SK-N-SH treated with all-trans-retinoic acid at 6 μM for 48 hours (cell line): ENCODE measurements around the gene COBLL1.

ENCODE experiments used
- ATAC-seq: fragments of 200-7000 bp; cut with Tn5 transposase; 3 replicates; pipeline ENCODE4 v1.9.1; 2020; ENCODE audit warnings: mild to moderate bottlenecking, moderate library complexity
- ARNTL ChIP-seq: fragments of 450-650 bp; formaldehyde crosslinking; IDR thresholded peaks from 2 replicates; pipeline ENCODE4 v1.5.0; 2020; ENCODE audit warnings: low read depth, mild to moderate bottlenecking, moderate library complexity, borderline replicate concordance
- BACH2 ChIP-seq: fragments of 250-450 bp; sonication (Bioruptor Pico); IDR thresholded peaks from 2 replicates; pipeline ENCODE4 v1.9.0; 2021; ENCODE audit warnings: mild to moderate bottlenecking, borderline replicate concordance
- CSDC2 ChIP-seq: fragments of 250-450 bp; sonication (Bioruptor Pico); IDR thresholded peaks from 2 replicates; pipeline ENCODE4 v1.5.0; 2020; ENCODE audit warnings: mild to moderate bottlenecking, moderate library complexity
- ESRRG ChIP-seq: fragments of 250-450 bp; sonication (Bioruptor Pico); IDR thresholded peaks from 2 replicates; pipeline ENCODE4 v1.6.1; 2021; ENCODE audit warnings: mild to moderate bottlenecking
- GLIS3 ChIP-seq: fragments of 250-450 bp; sonication (Bioruptor Pico); IDR thresholded peaks from 2 replicates; pipeline ENCODE4 v1.5.0; 2020; ENCODE audit warnings: mild to moderate bottlenecking, moderate library complexity
- ISL1 ChIP-seq: fragments of 250-450 bp; sonication (Bioruptor Pico); IDR thresholded peaks from 2 replicates; pipeline ENCODE4 v2.1.2; 2022; ENCODE audit warnings: mild to moderate bottlenecking, moderate library complexity
- OSR1 ChIP-seq: fragments of 250-450 bp; sonication (Bioruptor Pico); IDR thresholded peaks from 2 replicates; pipeline ENCODE4 v1.8.0; 2022; ENCODE audit warnings: moderate library complexity, mild to moderate bottlenecking, inconsistent platforms
- POU6F1 ChIP-seq: fragments of 250-450 bp; sonication (Bioruptor Pico); IDR thresholded peaks from 2 replicates; pipeline ENCODE4 v1.8.0; 2021; ENCODE audit warnings: low read depth, mild to moderate bottlenecking, moderate library complexity, borderline replicate concordance
- PPARA ChIP-seq: fragments of 250-450 bp; sonication (Bioruptor Pico); IDR thresholded peaks from 2 replicates; pipeline ENCODE4 v1.5.0; 2020; ENCODE audit warnings: mild to moderate bottlenecking, borderline replicate concordance
- RARB ChIP-seq: fragments of 250-450 bp; sonication (Bioruptor Pico); IDR thresholded peaks from 2 replicates; pipeline ENCODE4 v1.8.0; 2021; ENCODE audit warnings: mild to moderate bottlenecking, moderate library complexity
- SNAI2 ChIP-seq: fragments of 250-450 bp; sonication (Bioruptor Pico); IDR thresholded peaks from 2 replicates; pipeline ENCODE4 v1.5.0; 2020; ENCODE audit warnings: mild to moderate bottlenecking, moderate library complexity
- TCF4 ChIP-seq: fragments of 250-450 bp; sonication (Bioruptor Pico); IDR thresholded peaks from 2 replicates; pipeline ENCODE4 v1.8.0; 2021; ENCODE audit warnings: mild to moderate bottlenecking, moderate library complexity, borderline replicate concordance
- TOX ChIP-seq: fragments of 250-450 bp; sonication (Bioruptor Pico); IDR thresholded peaks from 2 replicates; pipeline ENCODE4 v1.8.0; 2021; ENCODE audit warnings: mild to moderate bottlenecking, moderate library complexity, borderline replicate concordance
- ZC3H10 ChIP-seq: fragments of 250-450 bp; sonication (Bioruptor Pico); IDR thresholded peaks from 2 replicates; pipeline ENCODE4 v1.5.1; 2021; ENCODE audit warnings: mild to moderate bottlenecking, moderate library complexity
- ZFP3 ChIP-seq: fragments of 250-450 bp; sonication (Bioruptor Pico); IDR thresholded peaks from 2 replicates; pipeline ENCODE4 v1.5.0; 2020; ENCODE audit warnings: mild to moderate bottlenecking, moderate library complexity
- ZFP30 ChIP-seq: fragments of 450-650 bp; formaldehyde crosslinking; IDR thresholded peaks from 2 replicates; pipeline ENCODE4 v1.5.0; 2022; ENCODE audit warnings: mild to moderate bottlenecking, moderate library complexity
- ZNF565 ChIP-seq: fragments of 450-650 bp; formaldehyde crosslinking; conservative IDR thresholded peaks from 2 replicates; pipeline ENCODE4 v1.5.0; 2020; ENCODE audit warnings: low read depth, mild to moderate bottlenecking, moderate library complexity
- ZNF70 ChIP-seq: fragments of 450-650 bp; formaldehyde crosslinking; IDR thresholded peaks from 2 replicates; pipeline ENCODE4 v1.5.0; 2020; ENCODE audit warnings: mild to moderate bottlenecking, moderate library complexity
- ZNF8 ChIP-seq: fragments of 450-650 bp; formaldehyde crosslinking; IDR thresholded peaks from 2 replicates; pipeline ENCODE4 v1.5.0; 2020; ENCODE audit warnings: mild to moderate bottlenecking, moderate library complexity
- TF ChIP-seq, protein P1 (sequence below): fragments of 250-450 bp; sonication (Bioruptor Pico); IDR thresholded peaks from 2 replicates; pipeline ENCODE4 v1.5.1; 2021; ENCODE audit warnings: mild to moderate bottlenecking, moderate library complexity
- TF ChIP-seq, protein P2 (sequence below): fragments of 250-450 bp; sonication (Bioruptor Pico); IDR thresholded peaks from 2 replicates; pipeline ENCODE4 v1.8.0; 2020; ENCODE audit warnings: mild to moderate bottlenecking, moderate library complexity, borderline replicate concordance

Gene COBLL1

GRCh38 chr2:164811819-164812218, 29.8 kb downstream of the COBLL1 start:
- no peak for ATAC-seq
- TF ChIP-seq ZNF565 (CRISPR knock-in tag): no peak
- no peak for TF ChIP-seq ZFP3 (CRISPR knock-in tag)
- TF ChIP-seq ZFP30: no peak
- no peak for TF ChIP-seq RARB (CRISPR knock-in tag)
- TF ChIP-seq SNAI2 (CRISPR knock-in tag): no peak
- TF ChIP-seq ZNF70 (CRISPR knock-in tag): no peak
- no peak for TF ChIP-seq ZC3H10 (CRISPR knock-in tag)
- TF ChIP-seq, all 23 proteins: peak for 0

DNA sequence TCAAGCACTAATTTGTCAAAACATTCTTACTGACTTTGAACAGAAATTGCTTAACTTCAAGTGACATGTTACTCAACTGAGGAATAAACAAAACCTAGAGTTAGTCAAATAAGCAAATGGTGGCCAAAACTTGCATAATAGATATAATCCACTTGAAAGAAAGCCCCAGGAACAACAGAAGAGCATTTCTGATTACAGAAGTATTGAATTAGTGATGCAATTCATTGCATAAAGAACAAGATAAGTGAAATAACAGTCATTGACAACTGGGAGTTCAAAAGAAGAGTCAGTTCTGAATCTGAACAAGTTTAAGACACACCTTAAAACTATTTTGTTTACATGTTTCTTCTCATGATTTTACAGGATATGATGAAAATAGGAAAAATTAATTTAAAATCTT, 30.8 kb downstream of the COBLL1 start:
- no peak for ATAC-seq
- TF ChIP-seq ZC3H10 (CRISPR knock-in tag) (no peak), ZNF8 (CRISPR knock-in tag) (no peak), ZNF565 (CRISPR knock-in tag) (no peak), CSDC2 (CRISPR knock-in tag) (no peak), GLIS3 (no peak), ISL1 (CRISPR knock-in tag) (no peak), ZNF70 (CRISPR knock-in tag) (no peak), BACH2 (CRISPR knock-in tag) (no peak), TCF4 (no peak), ESRRG (CRISPR knock-in tag) (no peak), POU6F1 (CRISPR knock-in tag) (no peak), SNAI2 (CRISPR knock-in tag) (no peak), ARNTL (CRISPR knock-in tag) (no peak)
- TF ChIP-seq, protein P1, sequence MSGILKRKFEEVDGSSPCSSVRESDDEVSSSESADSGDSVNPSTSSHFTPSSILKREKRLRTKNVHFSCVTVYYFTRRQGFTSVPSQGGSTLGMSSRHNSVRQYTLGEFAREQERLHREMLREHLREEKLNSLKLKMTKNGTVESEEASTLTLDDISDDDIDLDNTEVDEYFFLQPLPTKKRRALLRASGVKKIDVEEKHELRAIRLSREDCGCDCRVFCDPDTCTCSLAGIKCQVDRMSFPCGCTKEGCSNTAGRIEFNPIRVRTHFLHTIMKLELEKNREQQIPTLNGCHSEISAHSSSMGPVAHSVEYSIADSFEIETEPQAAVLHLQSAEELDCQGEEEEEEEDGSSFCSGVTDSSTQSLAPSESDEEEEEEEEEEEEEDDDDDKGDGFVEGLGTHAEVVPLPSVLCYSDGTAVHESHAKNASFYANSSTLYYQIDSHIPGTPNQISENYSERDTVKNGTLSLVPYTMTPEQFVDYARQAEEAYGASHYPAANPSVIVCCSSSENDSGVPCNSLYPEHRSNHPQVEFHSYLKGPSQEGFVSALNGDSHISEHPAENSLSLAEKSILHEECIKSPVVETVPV (CRISPR knock-in tag): no peak
- TF ChIP-seq, protein P2, sequence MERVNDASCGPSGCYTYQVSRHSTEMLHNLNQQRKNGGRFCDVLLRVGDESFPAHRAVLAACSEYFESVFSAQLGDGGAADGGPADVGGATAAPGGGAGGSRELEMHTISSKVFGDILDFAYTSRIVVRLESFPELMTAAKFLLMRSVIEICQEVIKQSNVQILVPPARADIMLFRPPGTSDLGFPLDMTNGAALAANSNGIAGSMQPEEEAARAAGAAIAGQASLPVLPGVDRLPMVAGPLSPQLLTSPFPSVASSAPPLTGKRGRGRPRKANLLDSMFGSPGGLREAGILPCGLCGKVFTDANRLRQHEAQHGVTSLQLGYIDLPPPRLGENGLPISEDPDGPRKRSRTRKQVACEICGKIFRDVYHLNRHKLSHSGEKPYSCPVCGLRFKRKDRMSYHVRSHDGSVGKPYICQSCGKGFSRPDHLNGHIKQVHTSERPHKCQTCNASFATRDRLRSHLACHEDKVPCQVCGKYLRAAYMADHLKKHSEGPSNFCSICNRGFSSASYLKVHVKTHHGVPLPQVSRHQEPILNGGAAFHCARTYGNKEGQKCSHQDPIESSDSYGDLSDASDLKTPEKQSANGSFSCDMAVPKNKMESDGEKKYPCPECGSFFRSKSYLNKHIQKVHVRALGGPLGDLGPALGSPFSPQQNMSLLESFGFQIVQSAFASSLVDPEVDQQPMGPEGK (CRISPR knock-in tag): no peak

DNA sequence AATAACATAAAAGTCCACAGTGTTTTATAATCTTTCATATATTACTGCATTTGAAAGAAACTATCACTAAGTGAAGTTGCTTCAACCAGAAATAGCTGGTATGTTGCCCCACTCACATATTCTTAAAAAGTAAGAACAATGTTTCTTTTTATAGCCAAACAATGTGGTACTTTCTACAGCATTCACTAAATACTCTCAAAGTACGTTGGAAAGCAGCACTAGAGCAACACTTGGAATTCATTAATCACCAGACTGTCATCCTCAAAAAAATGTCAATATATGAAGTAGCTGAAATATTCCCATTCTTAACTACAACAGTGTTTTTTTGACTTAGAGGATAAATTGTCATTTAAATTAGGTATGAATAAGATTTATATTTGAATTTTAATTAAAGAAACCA, 32.8 kb downstream of the COBLL1 start:
- ATAC-seq: peak; percentile 53; the same call in 2 of the 3 replicates
- TF ChIP-seq ISL1 (CRISPR knock-in tag) (0 out of 2 replicates have a peak, but pooled peaks have one; percentile 7), GLIS3 (no peak)

DNA sequence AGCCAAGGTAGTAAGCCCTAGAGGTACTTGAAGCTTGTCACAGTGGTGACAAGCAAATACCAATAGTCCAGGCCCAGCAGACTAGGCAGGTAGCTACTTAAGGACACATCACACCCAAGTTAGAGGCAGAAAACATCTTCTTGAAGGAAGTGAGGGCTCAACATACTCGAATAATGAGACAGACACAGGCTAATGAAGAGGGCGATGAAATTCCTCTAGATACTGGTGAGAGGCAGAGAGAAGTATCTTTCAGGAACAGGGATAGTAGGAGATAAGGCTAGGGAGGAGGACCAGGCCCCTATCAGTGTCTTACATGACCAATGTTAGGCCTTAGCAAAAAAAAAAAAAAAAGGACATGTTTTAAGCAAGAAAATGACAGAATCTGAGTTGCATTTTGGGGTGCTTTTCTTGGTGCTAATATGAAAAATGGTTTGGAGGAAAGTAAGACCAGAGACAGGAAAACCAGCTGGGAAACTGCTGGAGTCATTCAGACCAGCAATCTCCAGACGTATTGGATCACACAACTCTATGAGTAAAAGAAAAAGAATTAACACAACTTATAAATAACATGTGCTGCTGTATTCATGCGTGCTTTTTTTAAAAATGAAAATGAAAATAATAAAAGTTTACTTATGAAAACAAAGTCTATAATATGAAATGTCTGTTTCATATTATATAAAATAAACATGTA, 37.7 kb downstream of the COBLL1 start:
- no peak for TF ChIP-seq ZFP30
- TF ChIP-seq OSR1 (CRISPR knock-in tag): no peak
- ATAC-seq: no peak; the same call in 2 of the 3 replicates

DNA sequence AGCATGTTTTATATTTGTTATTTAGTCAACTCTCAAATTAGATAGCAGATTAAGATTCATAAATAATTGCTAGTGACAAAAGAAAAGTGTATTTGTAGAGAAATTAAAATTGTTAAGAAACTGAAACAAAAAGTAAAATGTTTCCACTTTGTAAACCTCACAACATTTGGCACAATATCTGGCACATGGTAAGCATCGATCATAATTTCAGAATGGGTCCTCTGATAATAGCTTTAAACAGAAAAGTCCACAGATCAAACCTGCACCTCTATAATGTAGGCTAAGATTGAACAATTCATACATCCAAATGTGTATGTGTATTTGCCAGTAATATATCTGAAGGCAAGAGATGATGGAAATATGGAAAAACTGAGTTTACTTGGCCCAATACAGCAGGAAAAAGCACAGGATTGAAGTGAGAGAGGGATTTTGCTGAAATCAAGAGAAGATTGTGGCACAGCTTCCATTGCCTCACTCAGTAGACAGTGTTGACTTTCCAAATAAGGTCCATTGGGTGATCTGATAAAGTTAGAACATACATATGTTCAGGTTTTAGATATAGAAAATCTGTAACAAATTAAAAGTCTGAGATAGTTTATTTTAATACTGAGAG, 39.4 kb downstream of the COBLL1 start:
- ATAC-seq: no peak
- TF ChIP-seq RARB (CRISPR knock-in tag) (no peak), PPARA (no peak), ZNF8 (CRISPR knock-in tag) (no peak), ESRRG (CRISPR knock-in tag) (no peak), TOX (CRISPR knock-in tag) (no peak), TCF4 (no peak), ZNF565 (CRISPR knock-in tag) (no peak), BACH2 (CRISPR knock-in tag) (no peak), ISL1 (CRISPR knock-in tag) (no peak)
- TF ChIP-seq, protein P1 (CRISPR knock-in tag): no peak
- TF ChIP-seq, protein P2 (CRISPR knock-in tag): no peak
